ENCODE data around the gene PKDCC. TPM values are rescaled to one million over a fixed set of nuclear protein-coding genes. Genes with fewer than 3 reads are reported as not detected.

The PKDCC gene
- total and polyA plus RNA-seq, 4 donors = 2.0 to 76.0 (median 19.8) TPM

DNA sequence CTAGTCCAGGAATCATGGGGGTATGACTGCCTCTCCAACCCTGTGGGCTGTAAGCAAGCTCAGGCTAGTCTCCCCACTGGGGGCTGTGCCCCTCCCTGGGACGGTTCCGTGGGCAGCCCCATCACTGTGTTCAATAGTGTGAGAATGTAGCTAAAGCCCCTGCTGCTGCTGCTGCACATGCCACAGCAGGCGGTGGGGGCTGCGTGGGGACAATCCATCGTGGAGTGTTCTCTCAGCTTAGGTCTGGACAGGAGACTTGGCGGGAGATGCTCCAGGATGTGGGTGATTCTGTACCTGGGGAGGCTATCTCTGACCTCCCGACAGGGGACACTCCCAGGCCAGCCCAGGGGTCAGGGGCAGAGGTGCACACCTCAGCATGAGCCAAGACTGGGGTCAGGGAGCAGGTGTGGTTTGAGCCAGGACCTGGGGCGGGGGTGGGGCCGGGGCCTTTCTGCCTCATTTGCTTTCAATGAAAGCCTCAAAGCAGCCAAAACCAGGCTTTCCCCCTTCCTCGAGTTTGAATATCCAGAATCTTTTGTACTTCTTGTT is 10.2 kb downstream of the PKDCC start:
- Histone ChIP-seq H3K9me3 (ENCODE audit: control insufficient read depth in 4 of 4, low read length in 3 of 4) (no peaks in the 10 kb centered on the region), H3K27me3 (ENCODE audit: control insufficient read depth in 4 of 4, insufficient read depth in 4 of 4, low read length in 3 of 4) (no peaks in the 10 kb centered on the region), H3K9ac (ENCODE audit: low read depth in 1 of 2, low read length in 2 of 2) (no peak overlapping the region), H3K36me3 (ENCODE audit: control insufficient read depth in 4 of 4, insufficient read depth in 3 of 4, low read depth in 1 of 4, low read length in 3 of 4) (peaks cover 4 to 5% (median 5%) of the 10 kb centered on the region in 4 donors), H3K4me1 (ENCODE audit: control insufficient read depth in 4 of 4, insufficient read depth in 4 of 4, low read length in 3 of 4) (no peaks in the 10 kb centered on the region), H3K27ac (ENCODE audit: low read depth in 1 of 2, low read length in 2 of 2) (no peak overlapping the region), H3K4me3 (ENCODE audit: low read depth in 1 of 3, low read length in 3 of 3) (no peak overlapping the region)
- no peak for DNase-seq (ENCODE audit: low spot score)
- 81% methylated on average over 10 of the region's 10 CpGs for WGBS
- TF ChIP-seq, protein P1, sequence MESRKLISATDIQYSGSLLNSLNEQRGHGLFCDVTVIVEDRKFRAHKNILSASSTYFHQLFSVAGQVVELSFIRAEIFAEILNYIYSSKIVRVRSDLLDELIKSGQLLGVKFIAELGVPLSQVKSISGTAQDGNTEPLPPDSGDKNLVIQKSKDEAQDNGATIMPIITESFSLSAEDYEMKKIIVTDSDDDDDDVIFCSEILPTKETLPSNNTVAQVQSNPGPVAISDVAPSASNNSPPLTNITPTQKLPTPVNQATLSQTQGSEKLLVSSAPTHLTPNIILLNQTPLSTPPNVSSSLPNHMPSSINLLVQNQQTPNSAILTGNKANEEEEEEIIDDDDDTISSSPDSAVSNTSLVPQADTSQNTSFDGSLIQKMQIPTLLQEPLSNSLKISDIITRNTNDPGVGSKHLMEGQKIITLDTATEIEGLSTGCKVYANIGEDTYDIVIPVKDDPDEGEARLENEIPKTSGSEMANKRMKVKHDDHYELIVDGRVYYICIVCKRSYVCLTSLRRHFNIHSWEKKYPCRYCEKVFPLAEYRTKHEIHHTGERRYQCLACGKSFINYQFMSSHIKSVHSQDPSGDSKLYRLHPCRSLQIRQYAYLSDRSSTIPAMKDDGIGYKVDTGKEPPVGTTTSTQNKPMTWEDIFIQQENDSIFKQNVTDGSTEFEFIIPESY (IDR thresholded peaks at IDR 0.05) = no peak
- TF ChIP-seq NR2F2 (IDR thresholded peaks at IDR 0.05) (no peak), HNF4G (IDR thresholded peaks at IDR 0.05) (no peak)
- TF ChIP-seq, protein P2, sequence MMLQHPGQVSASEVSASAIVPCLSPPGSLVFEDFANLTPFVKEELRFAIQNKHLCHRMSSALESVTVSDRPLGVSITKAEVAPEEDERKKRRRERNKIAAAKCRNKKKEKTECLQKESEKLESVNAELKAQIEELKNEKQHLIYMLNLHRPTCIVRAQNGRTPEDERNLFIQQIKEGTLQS (IDR thresholded peaks at IDR 0.05) = no peak

DNA sequence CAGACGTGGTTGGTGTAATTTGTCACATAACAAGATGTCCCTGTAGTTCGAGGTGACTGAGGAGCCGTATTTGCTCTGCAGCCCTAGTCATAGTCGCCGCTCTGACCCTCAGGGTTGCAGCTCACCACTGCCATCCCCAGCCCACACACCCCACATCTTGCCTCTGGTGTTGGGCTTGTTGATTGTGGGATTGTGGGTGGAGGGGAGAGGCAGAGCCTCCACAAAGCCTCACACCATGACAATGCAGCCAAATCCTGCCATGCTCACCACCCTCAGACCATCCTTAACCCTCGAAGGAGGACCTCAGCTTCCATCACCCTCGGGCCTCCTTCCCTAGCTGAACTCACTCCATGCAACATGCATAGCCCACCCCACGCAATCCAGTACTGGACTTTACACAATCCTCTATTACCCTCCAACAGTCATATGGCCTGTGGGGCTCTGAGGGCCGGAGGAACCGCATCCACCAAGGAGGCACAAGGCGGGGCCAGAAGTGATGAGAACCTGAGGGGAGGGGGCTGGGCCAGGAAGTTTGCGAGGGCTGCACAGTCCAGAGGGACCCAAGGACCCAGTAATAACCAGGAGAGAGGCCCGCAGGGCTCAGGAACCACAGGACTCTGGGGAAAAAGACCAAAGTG is 11.6 kb downstream of the PKDCC start:
- H3K9ac ChIP-seq (ENCODE audit: low read depth in 1 of 2, low read length in 2 of 2) = no peak overlapping the region
- TF ChIP-seq, protein P3, sequence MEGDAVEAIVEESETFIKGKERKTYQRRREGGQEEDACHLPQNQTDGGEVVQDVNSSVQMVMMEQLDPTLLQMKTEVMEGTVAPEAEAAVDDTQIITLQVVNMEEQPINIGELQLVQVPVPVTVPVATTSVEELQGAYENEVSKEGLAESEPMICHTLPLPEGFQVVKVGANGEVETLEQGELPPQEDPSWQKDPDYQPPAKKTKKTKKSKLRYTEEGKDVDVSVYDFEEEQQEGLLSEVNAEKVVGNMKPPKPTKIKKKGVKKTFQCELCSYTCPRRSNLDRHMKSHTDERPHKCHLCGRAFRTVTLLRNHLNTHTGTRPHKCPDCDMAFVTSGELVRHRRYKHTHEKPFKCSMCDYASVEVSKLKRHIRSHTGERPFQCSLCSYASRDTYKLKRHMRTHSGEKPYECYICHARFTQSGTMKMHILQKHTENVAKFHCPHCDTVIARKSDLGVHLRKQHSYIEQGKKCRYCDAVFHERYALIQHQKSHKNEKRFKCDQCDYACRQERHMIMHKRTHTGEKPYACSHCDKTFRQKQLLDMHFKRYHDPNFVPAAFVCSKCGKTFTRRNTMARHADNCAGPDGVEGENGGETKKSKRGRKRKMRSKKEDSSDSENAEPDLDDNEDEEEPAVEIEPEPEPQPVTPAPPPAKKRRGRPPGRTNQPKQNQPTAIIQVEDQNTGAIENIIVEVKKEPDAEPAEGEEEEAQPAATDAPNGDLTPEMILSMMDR (IDR thresholded peaks at IDR 0.05; ENCODE audit: low read depth, low read length, missing input control) = no peak
- TF ChIP-seq, protein P4, sequence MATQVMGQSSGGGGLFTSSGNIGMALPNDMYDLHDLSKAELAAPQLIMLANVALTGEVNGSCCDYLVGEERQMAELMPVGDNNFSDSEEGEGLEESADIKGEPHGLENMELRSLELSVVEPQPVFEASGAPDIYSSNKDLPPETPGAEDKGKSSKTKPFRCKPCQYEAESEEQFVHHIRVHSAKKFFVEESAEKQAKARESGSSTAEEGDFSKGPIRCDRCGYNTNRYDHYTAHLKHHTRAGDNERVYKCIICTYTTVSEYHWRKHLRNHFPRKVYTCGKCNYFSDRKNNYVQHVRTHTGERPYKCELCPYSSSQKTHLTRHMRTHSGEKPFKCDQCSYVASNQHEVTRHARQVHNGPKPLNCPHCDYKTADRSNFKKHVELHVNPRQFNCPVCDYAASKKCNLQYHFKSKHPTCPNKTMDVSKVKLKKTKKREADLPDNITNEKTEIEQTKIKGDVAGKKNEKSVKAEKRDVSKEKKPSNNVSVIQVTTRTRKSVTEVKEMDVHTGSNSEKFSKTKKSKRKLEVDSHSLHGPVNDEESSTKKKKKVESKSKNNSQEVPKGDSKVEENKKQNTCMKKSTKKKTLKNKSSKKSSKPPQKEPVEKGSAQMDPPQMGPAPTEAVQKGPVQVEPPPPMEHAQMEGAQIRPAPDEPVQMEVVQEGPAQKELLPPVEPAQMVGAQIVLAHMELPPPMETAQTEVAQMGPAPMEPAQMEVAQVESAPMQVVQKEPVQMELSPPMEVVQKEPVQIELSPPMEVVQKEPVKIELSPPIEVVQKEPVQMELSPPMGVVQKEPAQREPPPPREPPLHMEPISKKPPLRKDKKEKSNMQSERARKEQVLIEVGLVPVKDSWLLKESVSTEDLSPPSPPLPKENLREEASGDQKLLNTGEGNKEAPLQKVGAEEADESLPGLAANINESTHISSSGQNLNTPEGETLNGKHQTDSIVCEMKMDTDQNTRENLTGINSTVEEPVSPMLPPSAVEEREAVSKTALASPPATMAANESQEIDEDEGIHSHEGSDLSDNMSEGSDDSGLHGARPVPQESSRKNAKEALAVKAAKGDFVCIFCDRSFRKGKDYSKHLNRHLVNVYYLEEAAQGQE (IDR thresholded peaks at IDR 0.05) = no peak
- TF ChIP-seq HNF4G (IDR thresholded peaks at IDR 0.05) = no peak
- no peak for TF ChIP-seq NR2F2 (IDR thresholded peaks at IDR 0.05)
- TF ChIP-seq RXRA (IDR thresholded peaks at IDR 0.05) = no peak
- TF ChIP-seq HNF4A (conservative IDR thresholded peaks at IDR 0.05) = no peak
- TF ChIP-seq, protein P2 (IDR thresholded peaks at IDR 0.05) = no peak
- TF ChIP-seq, protein P1 (IDR thresholded peaks at IDR 0.05) = no peak
- TF ChIP-seq, protein P5, sequence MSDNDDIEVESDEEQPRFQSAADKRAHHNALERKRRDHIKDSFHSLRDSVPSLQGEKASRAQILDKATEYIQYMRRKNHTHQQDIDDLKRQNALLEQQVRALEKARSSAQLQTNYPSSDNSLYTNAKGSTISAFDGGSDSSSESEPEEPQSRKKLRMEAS (IDR thresholded peaks at IDR 0.05) = no peak
- no peak for TF ChIP-seq FOXA1 (IDR thresholded peaks at IDR 0.05)
- no peak for TF ChIP-seq TAF1 (conservative IDR thresholded peaks at IDR 0.05)
- TF ChIP-seq RAD21 (IDR thresholded peaks at IDR 0.05) = no peak
- TF ChIP-seq SP1 (IDR thresholded peaks at IDR 0.05) = no peak
- TF ChIP-seq JUND (IDR thresholded peaks at IDR 0.05) = no peak
- TF ChIP-seq YY1 (IDR thresholded peaks at IDR 0.05) = no peak
- TF ChIP-seq EGR1 (IDR thresholded peaks at IDR 0.05; ENCODE audit: low read depth in 2 of 2) = no peak
- no peak for DNase-seq (ENCODE audit: low spot score)
- H3K9me3 ChIP-seq (ENCODE audit: control insufficient read depth in 4 of 4, low read length in 3 of 4) = no peaks in the 10 kb centered on the region
- no peaks in the 10 kb centered on the region for H3K4me1 ChIP-seq (ENCODE audit: control insufficient read depth in 4 of 4, insufficient read depth in 4 of 4, low read length in 3 of 4)
- no peaks in the 10 kb centered on the region for H3K27me3 ChIP-seq (ENCODE audit: control insufficient read depth in 4 of 4, insufficient read depth in 4 of 4, low read length in 3 of 4)
- peaks cover 3 to 5% (median 5%) of the 10 kb centered on the region in 4 donors for H3K36me3 ChIP-seq (ENCODE audit: control insufficient read depth in 4 of 4, insufficient read depth in 3 of 4, low read depth in 1 of 4, low read length in 3 of 4)
- whole genome bisulfite sequencing = 89% methylated on average over 13 of the region's 13 CpGs
- no peak overlapping the region for H3K4me3 ChIP-seq (ENCODE audit: low read depth in 1 of 3, low read length in 3 of 3)
- H3K27ac ChIP-seq (ENCODE audit: low read depth in 1 of 2, low read length in 2 of 2) = peak overlapping the region in 1 of 2 donors; percentile 52

Measured in liver (tissue), 9 donors.